ENCODE data around the gene GSS.

Gene GSS

GRCh38 chr20:34946661-34947060 lies 8.9 kb downstream of the GSS start:
- DNase-seq (ENCODE audit: low spot score) = no peak

- no peak for DNase-seq (ENCODE audit: low spot score)
These were observed 10.1 kb downstream of the GSS start for GRCh38 chr20:34945315-34946077.

- DNase-seq (ENCODE audit: low spot score) = no peak
These were observed 11.6 kb downstream of the GSS start for GRCh38 chr20:34943808-34944567.

- no peak for DNase-seq (ENCODE audit: low spot score)
These were observed 13.3 kb downstream of the GSS start for GRCh38 chr20:34942301-34942700.

GRCh38 chr20:34941226-34941625 lies 14.4 kb downstream of the GSS start:
- no peak for DNase-seq (ENCODE audit: low spot score)

- no peak for DNase-seq (ENCODE audit: low spot score)
These were observed 15.5 kb downstream of the GSS start for GRCh38 chr20:34940081-34940481.

GRCh38 chr20:34938466-34939163 lies 17.0 kb downstream of the GSS start:
- no peak for DNase-seq (ENCODE audit: low spot score)

GRCh38 chr20:34931771-34932170 lies 23.8 kb downstream of the GSS start:
- no peak for DNase-seq (ENCODE audit: low spot score)

GRCh38 chr20:34928411-34928810 lies 27.2 kb downstream of the GSS start:
- DNase-seq (ENCODE audit: low spot score) = no peak

- DNase-seq (ENCODE audit: low spot score) = no peak
These were observed 27.9 kb downstream of the GSS start for GRCh38 chr20:34927736-34928135.

- no peak for DNase-seq (ENCODE audit: low spot score)
These were observed 29.0 kb downstream of the GSS start for GRCh38 chr20:34926581-34926980.

- DNase-seq (ENCODE audit: low spot score) = no peak
These were observed 29.6 kb downstream of the GSS start for GRCh38 chr20:34925981-34926380.

- DNase-seq (ENCODE audit: low spot score) = no peak
These were observed 30.3 kb downstream of the GSS start for GRCh38 chr20:34925341-34925740.

- no peak for DNase-seq (ENCODE audit: low spot score)
These were observed 32.2 kb downstream of the GSS start for GRCh38 chr20:34923414-34923813.

GRCh38 chr20:34922654-34923381 lies 32.8 kb downstream of the GSS start:
- DNase-seq (ENCODE audit: low spot score) = no peak

GRCh38 chr20:34921436-34921835 lies 34.2 kb downstream of the GSS start:
- DNase-seq (ENCODE audit: low spot score) = no peak

- no peak for DNase-seq (ENCODE audit: low spot score)
These were observed 35.6 kb downstream of the GSS start for GRCh38 chr20:34920055-34920454.

GRCh38 chr20:34916774-34917354 lies 38.7 kb downstream of the GSS start:
- no peak for DNase-seq (ENCODE audit: low spot score)

GRCh38 chr20:34915749-34916455 lies 39.7 kb downstream of the GSS start:
- no peak for DNase-seq (ENCODE audit: low spot score)

- DNase-seq (ENCODE audit: low spot score) = no peak
These were observed 40.5 kb downstream of the GSS start for GRCh38 chr20:34915131-34915530.

All from cerebellar cortex (tissue), 1 donor.